Trophoblast cell (in vitro differentiated cells and primary cell): ENCODE measurements around the gene PPP4R3B.
A peak's percentile ranks its signal among the peaks of the same experiment; 100 is the strongest.

Experiments used
- DNase-seq, 2 donors: peaks; one replicate each; pipeline ENCODE4 v3.0.0-alpha.2; 2016
- H2AFZ ChIP-seq: 2 replicates; pipeline ENCODE4 v1.6.1; 2013; ENCODE audit warnings: low read length, moderate library complexity, mild to moderate bottlenecking; ENCODE audit not compliant: insufficient read depth, poor library complexity
- H2AK5ac ChIP-seq: 2 replicates; pipeline ENCODE4 v1.6.1; 2013; ENCODE audit warnings: mild to moderate bottlenecking, low read length
- H2BK120ac ChIP-seq: 2 replicates; pipeline ENCODE4 v1.6.1; 2013; ENCODE audit warnings: low read length, mild to moderate bottlenecking, moderate library complexity; ENCODE audit not compliant: insufficient read depth, poor library complexity
- H2BK12ac ChIP-seq: 2 replicates; pipeline ENCODE4 v1.6.1; 2013; ENCODE audit warnings: mild to moderate bottlenecking, low read length, moderate library complexity
- H2BK5ac ChIP-seq: 2 replicates; pipeline ENCODE4 v1.6.1; 2013; ENCODE audit warnings: low read length, low read depth, moderate library complexity, mild to moderate bottlenecking; ENCODE audit not compliant: poor library complexity
- H3K14ac ChIP-seq: 2 replicates; pipeline ENCODE4 v1.6.1; 2013; ENCODE audit warnings: mild to moderate bottlenecking, low read length
- H3K18ac ChIP-seq: 2 replicates; pipeline ENCODE4 v1.6.1; 2013; ENCODE audit warnings: mild to moderate bottlenecking, low read length
- H3K23ac ChIP-seq: 2 replicates; pipeline ENCODE4 v1.6.1; 2013; ENCODE audit warnings: low read length
- H3K27ac ChIP-seq: 2 replicates; pipeline ENCODE4 v1.5.1; 2013; ENCODE audit warnings: low read depth, mild to moderate bottlenecking, inconsistent platforms, low read length, moderate library complexity
- H3K27me3 ChIP-seq: 2 replicates; pipeline ENCODE4 v1.6.1; 2013; ENCODE audit warnings: inconsistent platforms, mild to moderate bottlenecking, low read length, moderate library complexity; ENCODE audit not compliant: insufficient read depth
- H3K36me3 ChIP-seq, 2 experiments: 1 replicate in 1 of 2; 2 replicates in 1 of 2; pipeline ENCODE4 v1.6.1; 2013; ENCODE audit warnings: low read length in 2 of 2, mild to moderate bottlenecking in 2 of 2, moderate library complexity in 1 of 2; ENCODE audit not compliant: insufficient read depth in 2 of 2, control insufficient read depth in 1 of 2
- H3K4ac ChIP-seq: 2 replicates; pipeline ENCODE4 v1.6.1; 2013; ENCODE audit warnings: low read depth, mild to moderate bottlenecking, low read length, moderate library complexity
- H3K4me1 ChIP-seq, 2 experiments: 1 replicate in 1 of 2; 2 replicates in 1 of 2; pipeline ENCODE4 v1.6.1; 2013; ENCODE audit warnings: low read length in 2 of 2, mild to moderate bottlenecking in 2 of 2, moderate library complexity in 1 of 2; ENCODE audit not compliant: insufficient read depth in 2 of 2, control insufficient read depth in 1 of 2
- H3K4me2 ChIP-seq: 2 replicates; pipeline ENCODE4 v1.6.1; 2013; ENCODE audit warnings: inconsistent platforms, mild to moderate bottlenecking, low read length, moderate library complexity
- H3K4me3 ChIP-seq: 2 replicates; pipeline ENCODE4 v1.5.1; 2013; ENCODE audit warnings: mild to moderate bottlenecking, low read depth, low read length, inconsistent platforms
- H3K79me1 ChIP-seq: one replicate; pipeline ENCODE4 v1.6.1; 2013; ENCODE audit warnings: low read length
- H3K79me2 ChIP-seq: 2 replicates; pipeline ENCODE4 v1.6.1; 2013; ENCODE audit warnings: low read length, mild to moderate bottlenecking; ENCODE audit not compliant: control insufficient read depth, insufficient read depth, poor library complexity
- H3K9ac ChIP-seq: 2 replicates; pipeline ENCODE4 v1.6.1; 2013; ENCODE audit warnings: mild to moderate bottlenecking, low read length
- H3K9me3 ChIP-seq: 2 replicates; pipeline ENCODE4 v1.6.1; 2013; ENCODE audit warnings: low read depth, mild to moderate bottlenecking, control low read depth, inconsistent platforms, low read length; ENCODE audit not compliant: insufficient read depth
- H4K12ac ChIP-seq: 2 replicates; pipeline ENCODE4 v1.6.1; 2013; ENCODE audit warnings: low read depth, mild to moderate bottlenecking, low read length, moderate library complexity
- H4K8ac ChIP-seq: 2 replicates; pipeline ENCODE4 v1.6.1; 2013; ENCODE audit warnings: low read depth, mild to moderate bottlenecking, low read length, moderate library complexity
- H4K91ac ChIP-seq: one replicate; pipeline ENCODE4 v1.6.1; 2013; ENCODE audit warnings: low read depth, mild to moderate bottlenecking, low read length, moderate library complexity
- WGBS: extraction: QIAGEN DNeasy Blood & Tissue Kit; methylation state at CpG from one replicate; pipeline ENCODE4 v1.1.7; 2013; ENCODE audit warnings: missing lambda C conversion rate; ENCODE audit not compliant: insufficient read length, insufficient coverage; ENCODE audit errors: extremely low coverage; 5-methylcytosine and 5-hydroxymethylcytosine counted together

Gene PPP4R3B

GRCh38 chr2:55595536-55595935 lies 21.9 kb downstream of the PPP4R3B start:
- H2AFZ ChIP-seq: no peak overlapping the region
- no peaks in the 10 kb centered on the region for H3K27me3 ChIP-seq
- no peak overlapping the region for H2AK5ac ChIP-seq
- H3K18ac ChIP-seq: no peak overlapping the region
- H3K14ac ChIP-seq: no peak overlapping the region
- H3K36me3 ChIP-seq: peaks cover 5 to 8% of the 10 kb centered on the region in 2 experiments
- H4K91ac ChIP-seq: no peak overlapping the region
- no peak overlapping the region for H4K8ac ChIP-seq
- no peak overlapping the region for H3K9ac ChIP-seq
- H3K23ac ChIP-seq: no peak overlapping the region
- no peak overlapping the region for H2BK5ac ChIP-seq
- no peaks in the 10 kb centered on the region for H3K4me1 ChIP-seq
- H3K9me3 ChIP-seq: no peaks in the 10 kb centered on the region
- no peak overlapping the region for H3K4ac ChIP-seq
- H2BK120ac ChIP-seq: no peak overlapping the region
- no peak overlapping the region for H2BK12ac ChIP-seq
- H3K79me2 ChIP-seq: no peaks in the 10 kb centered on the region
- no peak overlapping the region for H3K4me3 ChIP-seq
- H3K4me2 ChIP-seq: no peak overlapping the region
- H4K12ac ChIP-seq: no peak overlapping the region
- no peak overlapping the region for H3K27ac ChIP-seq
- DNase-seq: no peak
- no peaks in the 10 kb centered on the region for H3K79me1 ChIP-seq

GRCh38 chr2:55592130-55592529 lies 25.3 kb downstream of the PPP4R3B start:
- Histone ChIP-seq H3K4ac (no peak overlapping the region), H3K23ac (no peak overlapping the region), H2BK12ac (no peak overlapping the region), H3K4me1 (no peaks in the 10 kb centered on the region), H3K4me3 (no peak overlapping the region), H3K79me2 (no peaks in the 10 kb centered on the region), H2AK5ac (no peak overlapping the region), H2BK5ac (no peak overlapping the region), H3K79me1 (no peaks in the 10 kb centered on the region), H3K9me3 (no peaks in the 10 kb centered on the region), H4K8ac (no peak overlapping the region), H3K36me3 (peaks cover 0 to 3% of the 10 kb centered on the region in 2 experiments), H2BK120ac (no peak overlapping the region), H4K91ac (no peak overlapping the region), H3K27ac (no peak overlapping the region), H3K14ac (no peak overlapping the region), H4K12ac (no peak overlapping the region), H3K18ac (no peak overlapping the region), H3K4me2 (no peak overlapping the region), H3K9ac (no peak overlapping the region), H3K27me3 (no peaks in the 10 kb centered on the region), H2AFZ (no peak overlapping the region)
- no peak for DNase-seq
- WGBS: no CpG with 5 or more reads among the region's 1 CpG

GRCh38 chr2:55590810-55591440 lies 26.5 kb downstream of the PPP4R3B start:
- Histone ChIP-seq H3K27ac (no peak overlapping the region), H3K23ac (no peak overlapping the region), H3K4me1 (no peaks in the 10 kb centered on the region), H2AFZ (no peak overlapping the region), H2BK12ac (no peak overlapping the region), H3K4me3 (no peak overlapping the region), H4K12ac (no peak overlapping the region), H3K79me1 (no peaks in the 10 kb centered on the region), H2BK120ac (no peak overlapping the region), H3K27me3 (no peaks in the 10 kb centered on the region), H3K4me2 (no peak overlapping the region), H3K4ac (no peak overlapping the region), H4K91ac (no peak overlapping the region), H2BK5ac (no peak overlapping the region), H3K79me2 (no peaks in the 10 kb centered on the region), H3K18ac (no peak overlapping the region), H3K9ac (no peak overlapping the region), H3K9me3 (no peaks in the 10 kb centered on the region), H2AK5ac (no peak overlapping the region), H4K8ac (no peak overlapping the region), H3K14ac (no peak overlapping the region), H3K36me3 (no peaks in the 10 kb centered on the region)
- no CpG with 5 or more reads among the region's 7 CpGs for WGBS
- DNase-seq: peak; percentile 16 to 72

- Histone ChIP-seq H3K27ac (no peak overlapping the region), H4K8ac (no peak overlapping the region), H3K18ac (no peak overlapping the region), H3K4ac (no peak overlapping the region), H2BK5ac (no peak overlapping the region), H3K36me3 (no peaks in the 10 kb centered on the region), H3K79me1 (no peaks in the 10 kb centered on the region), H2BK12ac (no peak overlapping the region), H3K14ac (no peak overlapping the region), H4K91ac (no peak overlapping the region), H2AFZ (no peak overlapping the region), H3K27me3 (no peaks in the 10 kb centered on the region), H2BK120ac (no peak overlapping the region), H4K12ac (no peak overlapping the region), H3K4me2 (no peak overlapping the region), H3K23ac (no peak overlapping the region), H3K4me1 (no peaks in the 10 kb centered on the region), H3K9ac (no peak overlapping the region), H3K9me3 (no peaks in the 10 kb centered on the region), H3K4me3 (no peak overlapping the region), H3K79me2 (no peaks in the 10 kb centered on the region), H2AK5ac (no peak overlapping the region)
- no CpG with 5 or more reads among the region's 2 CpGs for WGBS
- DNase-seq: peak; percentile 5 to 79
Observed at GRCh38 chr2:55585451-55586080, 31.9 kb downstream of the PPP4R3B start.
